ENCODE data around the gene MCM10.
"Not testable (repeated sequence)": the region's sequence is repeated elsewhere in the genome, so short reads cannot be mapped to it uniquely, and the experiment has no call there.

The MCM10 gene

DNA sequence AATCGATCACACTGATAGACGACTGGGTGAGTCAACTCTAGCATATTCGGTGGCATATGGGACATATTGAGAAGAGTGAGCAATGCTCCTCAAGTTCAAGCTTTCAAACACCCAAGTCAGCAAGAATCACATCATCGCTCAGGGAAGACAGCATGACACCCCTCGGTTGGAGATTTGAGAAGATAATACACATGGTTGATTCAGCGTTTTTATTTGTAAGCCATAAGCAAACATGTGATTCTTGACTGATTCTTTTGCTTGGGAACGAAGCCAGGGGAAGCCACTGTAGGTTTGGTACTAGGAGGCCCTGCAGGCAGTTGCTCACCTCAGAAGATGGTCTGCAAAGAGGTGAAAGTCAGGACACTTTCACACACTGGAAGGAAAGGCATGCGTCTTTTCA, 60.2 kb downstream of the MCM10 start:
- DNase-seq (ENCODE audit: low read depth in 2 of 2): no peak

DNA sequence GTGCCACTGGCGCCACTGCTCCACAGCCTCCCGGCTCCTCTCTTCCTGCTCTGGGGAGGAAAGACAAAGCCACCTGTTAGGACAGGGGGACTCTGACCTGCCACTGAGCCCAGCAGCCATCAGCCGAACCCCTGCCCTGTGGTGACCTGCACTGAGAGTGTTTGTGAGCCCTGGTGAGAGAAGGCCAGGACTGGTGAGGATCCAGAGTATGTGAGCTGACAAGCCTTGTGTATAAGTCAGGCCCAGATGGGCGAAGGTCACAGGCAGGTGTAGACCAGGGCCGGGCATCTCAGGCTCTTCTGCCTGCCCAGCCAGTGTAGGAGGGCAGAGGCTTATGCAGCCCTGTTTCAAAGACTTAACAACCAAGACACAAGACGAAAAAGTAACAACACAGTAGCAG, 60.8 kb downstream of the MCM10 start:
- DNase-seq (ENCODE audit: low read depth in 2 of 2): no peak

- DNase-seq (ENCODE audit: low read depth in 2 of 2): no peak
These were observed 61.2 kb downstream of the MCM10 start for GRCh38 chr10:13222566-13222965.

DNA sequence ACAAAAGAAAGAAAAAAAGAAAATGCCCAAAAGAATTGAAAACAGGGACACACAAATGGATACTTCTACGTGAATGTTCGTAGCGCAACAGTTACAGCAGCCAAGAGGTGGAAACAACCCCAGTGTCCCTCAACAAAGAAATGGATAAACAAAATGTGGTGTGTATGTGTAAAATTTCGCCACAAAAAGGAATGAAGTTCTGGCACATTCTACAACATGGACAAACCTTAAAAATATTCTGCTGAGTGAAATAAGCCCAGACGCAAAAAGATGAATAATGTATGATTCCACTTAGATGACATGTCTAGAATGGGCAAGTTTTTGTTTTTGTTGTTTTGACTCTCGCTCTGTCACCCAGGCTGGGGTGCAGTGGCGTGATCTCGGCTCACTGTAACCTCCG, 61.9 kb downstream of the MCM10 start:
- no peak for DNase-seq (ENCODE audit: low read depth in 2 of 2)

- no peak for DNase-seq (ENCODE audit: low read depth in 2 of 2)
These were observed 63.0 kb downstream of the MCM10 start for GRCh38 chr10:13224210-13224995.

DNA sequence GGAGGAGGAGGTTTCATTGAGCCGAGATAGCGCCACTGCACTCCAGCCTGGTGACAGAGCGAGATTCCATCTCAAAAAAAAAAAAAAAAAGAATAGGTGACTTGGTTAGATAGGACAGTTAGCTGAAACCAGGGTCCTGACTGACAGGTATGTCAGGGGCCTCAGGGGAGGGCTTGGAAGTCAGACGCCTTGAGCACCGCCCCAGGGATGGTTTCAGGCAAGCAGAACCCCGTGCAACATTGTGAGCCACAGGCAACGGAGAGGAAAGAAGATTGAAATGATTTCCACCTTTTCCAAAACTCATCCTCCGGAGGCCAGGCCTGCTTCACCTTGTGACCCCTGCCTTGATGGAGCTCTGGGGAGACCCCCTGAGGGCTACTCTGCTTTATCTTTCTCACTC, 64.2 kb downstream of the MCM10 start:
- no peak for DNase-seq (ENCODE audit: low read depth in 2 of 2)

- no peak for DNase-seq (ENCODE audit: low read depth in 2 of 2)
These were observed 65.7 kb downstream of the MCM10 start for GRCh38 chr10:13227031-13227430.

- DNase-seq (ENCODE audit: low read depth in 2 of 2): no peak
These were observed 69.8 kb downstream of the MCM10 start for GRCh38 chr10:13231190-13231589.

DNA sequence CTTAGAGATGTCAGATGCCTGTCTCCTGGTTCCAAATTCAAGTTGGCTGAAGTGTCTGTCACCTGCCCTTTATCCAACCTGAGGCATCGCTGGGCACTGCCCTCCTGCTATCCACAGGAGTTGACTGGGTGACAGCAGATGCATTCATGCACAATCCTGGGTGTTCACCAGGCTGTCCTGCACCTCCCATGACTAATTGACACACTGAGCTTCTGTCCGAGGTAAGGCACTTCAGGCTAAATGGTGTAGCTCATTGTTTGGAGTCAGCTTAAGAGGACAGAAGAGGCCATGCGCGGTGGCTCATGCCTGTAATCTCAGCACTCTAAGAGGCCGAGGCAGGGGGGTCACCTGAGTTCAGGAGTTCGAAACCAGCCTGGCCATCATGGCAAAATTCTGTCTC, 70.5 kb downstream of the MCM10 start:
- no peak for DNase-seq (ENCODE audit: low read depth in 2 of 2)

GRCh38 chr10:13233358-13233757, 72.0 kb downstream of the MCM10 start:
- DNase-seq (ENCODE audit: low read depth in 2 of 2): no peak

- DNase-seq (ENCODE audit: low read depth in 2 of 2): no peak
These were observed 72.8 kb downstream of the MCM10 start, which contains the start of gene UCMA for GRCh38 chr10:13234172-13234571. Gene UCMA, minus strand, starts transcription at chr10:13234374. Its CDS starts 116 bp downstream, at chr10:13234258.

DNA sequence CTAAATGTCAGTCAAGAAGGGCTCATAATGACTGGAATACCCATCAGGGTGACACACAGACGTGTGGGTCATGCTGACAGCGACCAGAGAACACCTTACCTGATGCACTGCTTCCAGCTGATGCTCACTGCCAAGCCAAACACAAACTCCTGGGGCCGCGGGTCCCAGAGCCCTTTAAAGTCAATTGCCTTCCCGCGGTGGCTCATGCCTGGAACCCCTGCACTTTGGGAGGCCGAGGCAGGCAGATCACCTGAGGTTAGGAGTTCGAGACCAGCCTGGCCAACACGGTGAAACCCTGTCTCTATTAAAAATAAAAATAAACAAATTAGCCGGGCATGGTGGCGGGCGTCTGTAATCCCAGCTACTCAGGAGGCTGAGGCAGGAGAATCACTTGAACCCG, 73.4 kb downstream of the MCM10 start:
- not testable (repeated sequence) for DNase-seq (ENCODE audit: low read depth in 2 of 2)

DNA sequence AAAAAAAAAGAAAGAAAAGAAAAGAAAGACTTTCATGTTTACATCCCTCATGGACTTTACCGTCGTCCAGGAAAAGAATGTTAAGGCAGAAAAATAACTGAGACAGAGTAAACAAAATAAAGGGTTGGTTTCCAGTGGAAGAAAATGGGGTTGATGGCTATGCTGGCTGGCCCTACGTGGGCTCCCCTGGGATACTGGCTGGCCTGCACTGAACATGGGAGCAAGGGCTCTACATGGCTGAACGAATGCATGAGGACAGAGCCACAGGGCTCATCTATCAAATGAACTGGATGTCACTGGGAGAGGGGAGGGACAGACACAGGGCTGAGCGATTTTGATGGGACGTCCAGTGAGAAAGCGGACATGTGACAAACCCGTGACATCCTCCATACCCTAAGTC, 75.3 kb downstream of the MCM10 start:
- no peak for DNase-seq (ENCODE audit: low read depth in 2 of 2)

DNA sequence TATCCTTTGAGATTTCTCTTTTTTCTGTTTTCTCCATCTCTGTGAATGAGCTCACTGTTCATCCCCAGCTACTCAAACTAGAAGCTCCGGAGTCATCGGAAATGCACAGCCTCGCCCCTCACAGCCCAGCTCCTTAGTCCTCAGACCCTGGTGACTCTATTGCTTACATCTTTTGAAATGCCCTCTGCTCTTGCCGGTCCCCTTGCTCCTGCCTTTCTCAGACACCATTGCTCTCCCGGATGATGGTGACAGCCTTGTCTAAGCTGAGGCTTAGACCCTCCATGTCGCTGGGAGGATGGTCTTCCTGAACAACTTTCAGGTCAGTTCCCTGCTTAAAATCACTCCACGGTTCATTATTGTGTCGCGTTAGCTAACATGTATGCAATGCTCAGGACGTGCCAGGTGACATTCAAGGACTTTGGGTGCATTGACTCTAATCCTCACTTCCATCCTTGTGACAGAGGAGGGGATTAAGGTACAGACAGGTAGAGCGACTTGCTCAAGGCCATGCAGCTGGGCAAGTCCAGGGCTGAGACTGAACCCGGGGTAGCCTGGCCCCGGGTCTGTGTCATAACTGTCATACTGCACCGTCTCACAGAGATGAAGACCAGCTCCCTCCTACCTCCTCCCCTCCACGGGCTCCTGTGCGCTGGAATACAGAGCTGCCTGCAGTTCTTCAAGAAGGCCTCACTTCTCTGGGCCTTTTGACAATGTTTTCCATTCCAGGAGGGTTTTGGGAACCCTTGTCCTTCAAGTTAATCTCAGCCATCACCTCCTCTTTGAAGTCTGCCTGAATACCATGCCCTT, 77.1 kb downstream of the MCM10 start:
- no peak for DNase-seq (ENCODE audit: low read depth in 2 of 2)

DNA sequence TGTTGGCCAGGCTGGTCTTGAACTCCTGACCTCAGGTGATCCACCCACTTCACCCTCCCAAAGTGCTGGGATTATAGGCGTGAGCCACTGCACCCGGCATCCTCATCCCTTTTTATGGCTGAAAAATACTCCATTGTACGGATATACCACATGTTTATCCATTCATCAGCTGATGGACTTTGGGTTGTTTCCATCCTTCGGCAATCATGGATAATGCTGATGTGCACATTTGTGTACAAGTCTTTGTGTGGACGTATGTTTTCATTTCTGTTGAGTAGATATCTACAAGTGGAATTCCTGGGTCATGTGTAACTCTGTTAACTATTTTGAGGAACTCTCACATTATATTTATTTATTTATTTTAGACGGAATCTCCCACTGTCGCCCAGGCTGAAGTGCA, 78.6 kb downstream of the MCM10 start:
- DNase-seq (ENCODE audit: low read depth in 2 of 2): no peak

GRCh38 chr10:13241613-13242012, 80.3 kb downstream of the MCM10 start:
- DNase-seq (ENCODE audit: low read depth in 2 of 2): no peak

GRCh38 chr10:13242260-13242659, 80.9 kb downstream of the MCM10 start:
- not testable (repeated sequence) for DNase-seq (ENCODE audit: low read depth in 2 of 2)

- no peak for DNase-seq (ENCODE audit: low read depth in 2 of 2)
These were observed 85.9 kb downstream of the MCM10 start for GRCh38 chr10:13247246-13247645.

- no peak for DNase-seq (ENCODE audit: low read depth in 2 of 2)
These were observed 86.4 kb downstream of the MCM10 start for GRCh38 chr10:13247784-13248183.

GRCh38 chr10:13253726-13254125, 92.4 kb downstream of the MCM10 start:
- DNase-seq (ENCODE audit: low read depth in 2 of 2): no peak

- DNase-seq (ENCODE audit: low read depth in 2 of 2): no peak
These were observed 95.3 kb downstream of the MCM10 start for GRCh38 chr10:13256627-13257026.

DNA sequence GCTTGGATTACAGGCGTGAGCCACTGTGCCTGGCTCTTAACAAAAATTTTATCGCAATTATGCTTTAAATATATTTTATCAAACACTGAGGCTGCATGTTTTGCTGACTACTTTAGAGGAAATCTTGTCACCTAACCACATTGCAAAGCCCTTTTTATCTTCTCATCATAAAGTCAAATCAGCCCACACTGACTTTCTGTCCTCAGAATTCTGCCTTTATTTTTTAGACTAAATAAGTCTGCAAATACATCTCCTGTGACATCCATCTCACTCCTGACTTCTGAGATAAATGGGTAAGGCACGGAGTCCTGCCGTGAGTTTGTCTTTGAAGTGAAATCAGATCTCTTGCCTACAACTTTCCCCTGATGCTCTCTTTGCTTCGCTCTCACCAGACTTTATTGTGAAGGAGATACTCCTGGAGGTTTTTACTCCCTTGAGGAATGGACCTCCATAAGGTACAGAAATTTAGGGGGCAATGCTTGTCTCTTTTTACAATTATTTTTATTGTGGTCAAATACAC, 96.3 kb downstream of the MCM10 start:
- DNase-seq (ENCODE audit: low read depth in 2 of 2): no peak

All from stimulated activated CD8-positive, alpha-beta memory T cell treated with anti-CD3 and anti-CD28 coated beads, Interleukin-7, amount 100 ng/mL, for 4 hours (primary cell).